SK-N-SH (cell line): ENCODE data around the gene GSC2.

Source experiments
- NRF1 ChIP-seq: IDR thresholded peaks from 2 replicates; pipeline ENCODE4 v1.6.1; 2012; ENCODE audit warnings: low read depth, mild to moderate bottlenecking, low read length
- RCOR1 ChIP-seq: fragments of 150-350 bp; IDR thresholded peaks from 2 replicates; pipeline ENCODE4 v1.6.1; 2017; ENCODE audit warnings: antibody characterized with exemption, low read length
- TF ChIP-seq, protein P1 (sequence below): fragments of 200-600 bp; sonication (generic); IDR thresholded peaks from 2 replicates; pipeline ENCODE4 v1.6.1; 2017; ENCODE audit warnings: antibody characterized with exemption, mild to moderate bottlenecking, moderate library complexity
- TF ChIP-seq, protein P2 (sequence below): IDR thresholded peaks from 2 replicates; pipeline ENCODE4 v1.6.1; 2012; ENCODE audit warnings: mild to moderate bottlenecking, low read depth, low read length, moderate library complexity

DNA sequence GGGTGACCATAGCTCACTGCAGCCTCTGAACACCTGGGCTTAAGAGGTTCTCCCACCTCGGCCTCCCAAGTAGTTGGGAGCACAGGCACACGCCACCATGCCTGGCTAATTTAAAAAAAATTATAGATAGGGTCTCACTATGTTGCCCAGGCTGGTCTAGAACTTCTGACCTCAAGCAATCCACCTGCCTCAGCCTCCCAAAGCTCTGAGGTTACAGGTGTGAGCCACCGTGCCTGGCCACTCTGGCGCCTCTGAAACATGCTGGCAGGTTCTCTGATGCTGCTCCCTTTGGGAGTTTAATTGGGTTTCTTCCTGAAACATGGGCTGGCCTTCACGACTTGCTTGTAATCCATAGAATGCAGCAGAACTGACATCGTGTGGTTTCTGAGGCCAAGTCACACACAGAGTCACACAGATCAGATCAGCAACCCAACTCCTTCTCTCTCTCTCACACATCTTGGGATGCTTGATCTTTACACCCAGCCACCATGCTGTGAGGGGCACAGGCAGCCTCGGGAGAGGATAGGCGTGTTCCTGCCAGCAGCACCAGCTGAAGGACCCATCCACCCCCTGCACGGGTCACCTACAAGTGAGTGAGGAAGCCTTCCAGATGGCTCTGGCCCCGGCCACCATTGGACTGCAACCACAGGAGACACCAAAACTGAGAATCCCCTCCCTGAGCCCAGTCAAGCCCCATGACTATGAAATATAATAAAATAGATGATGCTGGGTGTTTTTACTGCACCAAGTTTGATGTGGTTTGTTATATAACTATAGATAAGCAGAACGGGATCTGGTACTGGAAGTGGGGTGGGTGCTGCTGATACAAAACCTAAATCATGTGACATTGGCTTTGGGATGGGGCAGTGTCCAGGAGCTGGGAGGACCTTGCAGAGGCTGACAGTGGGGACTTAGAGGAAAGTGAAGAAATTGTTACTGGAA, 3.1 kb upstream of the GSC2 start:
- TF ChIP-seq, protein P1, sequence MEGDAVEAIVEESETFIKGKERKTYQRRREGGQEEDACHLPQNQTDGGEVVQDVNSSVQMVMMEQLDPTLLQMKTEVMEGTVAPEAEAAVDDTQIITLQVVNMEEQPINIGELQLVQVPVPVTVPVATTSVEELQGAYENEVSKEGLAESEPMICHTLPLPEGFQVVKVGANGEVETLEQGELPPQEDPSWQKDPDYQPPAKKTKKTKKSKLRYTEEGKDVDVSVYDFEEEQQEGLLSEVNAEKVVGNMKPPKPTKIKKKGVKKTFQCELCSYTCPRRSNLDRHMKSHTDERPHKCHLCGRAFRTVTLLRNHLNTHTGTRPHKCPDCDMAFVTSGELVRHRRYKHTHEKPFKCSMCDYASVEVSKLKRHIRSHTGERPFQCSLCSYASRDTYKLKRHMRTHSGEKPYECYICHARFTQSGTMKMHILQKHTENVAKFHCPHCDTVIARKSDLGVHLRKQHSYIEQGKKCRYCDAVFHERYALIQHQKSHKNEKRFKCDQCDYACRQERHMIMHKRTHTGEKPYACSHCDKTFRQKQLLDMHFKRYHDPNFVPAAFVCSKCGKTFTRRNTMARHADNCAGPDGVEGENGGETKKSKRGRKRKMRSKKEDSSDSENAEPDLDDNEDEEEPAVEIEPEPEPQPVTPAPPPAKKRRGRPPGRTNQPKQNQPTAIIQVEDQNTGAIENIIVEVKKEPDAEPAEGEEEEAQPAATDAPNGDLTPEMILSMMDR, result no peak
- TF ChIP-seq NRF1, result no peak
- TF ChIP-seq, protein P2, sequence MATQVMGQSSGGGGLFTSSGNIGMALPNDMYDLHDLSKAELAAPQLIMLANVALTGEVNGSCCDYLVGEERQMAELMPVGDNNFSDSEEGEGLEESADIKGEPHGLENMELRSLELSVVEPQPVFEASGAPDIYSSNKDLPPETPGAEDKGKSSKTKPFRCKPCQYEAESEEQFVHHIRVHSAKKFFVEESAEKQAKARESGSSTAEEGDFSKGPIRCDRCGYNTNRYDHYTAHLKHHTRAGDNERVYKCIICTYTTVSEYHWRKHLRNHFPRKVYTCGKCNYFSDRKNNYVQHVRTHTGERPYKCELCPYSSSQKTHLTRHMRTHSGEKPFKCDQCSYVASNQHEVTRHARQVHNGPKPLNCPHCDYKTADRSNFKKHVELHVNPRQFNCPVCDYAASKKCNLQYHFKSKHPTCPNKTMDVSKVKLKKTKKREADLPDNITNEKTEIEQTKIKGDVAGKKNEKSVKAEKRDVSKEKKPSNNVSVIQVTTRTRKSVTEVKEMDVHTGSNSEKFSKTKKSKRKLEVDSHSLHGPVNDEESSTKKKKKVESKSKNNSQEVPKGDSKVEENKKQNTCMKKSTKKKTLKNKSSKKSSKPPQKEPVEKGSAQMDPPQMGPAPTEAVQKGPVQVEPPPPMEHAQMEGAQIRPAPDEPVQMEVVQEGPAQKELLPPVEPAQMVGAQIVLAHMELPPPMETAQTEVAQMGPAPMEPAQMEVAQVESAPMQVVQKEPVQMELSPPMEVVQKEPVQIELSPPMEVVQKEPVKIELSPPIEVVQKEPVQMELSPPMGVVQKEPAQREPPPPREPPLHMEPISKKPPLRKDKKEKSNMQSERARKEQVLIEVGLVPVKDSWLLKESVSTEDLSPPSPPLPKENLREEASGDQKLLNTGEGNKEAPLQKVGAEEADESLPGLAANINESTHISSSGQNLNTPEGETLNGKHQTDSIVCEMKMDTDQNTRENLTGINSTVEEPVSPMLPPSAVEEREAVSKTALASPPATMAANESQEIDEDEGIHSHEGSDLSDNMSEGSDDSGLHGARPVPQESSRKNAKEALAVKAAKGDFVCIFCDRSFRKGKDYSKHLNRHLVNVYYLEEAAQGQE, result no peak
- no peak for TF ChIP-seq RCOR1
